Gastroesophageal sphincter (tissue), 3 donors: ENCODE data around the gene MYOM1.

Source experiments
- POLR2AphosphoS5 ChIP-seq: sonication (generic); formaldehyde crosslinking; IDR thresholded peaks from one replicate; pipeline ENCODE4 v1.6.1; 2017; ENCODE audit warnings: antibody characterized with exemption
- TF ChIP-seq, protein P1 (sequence below), 4 experiments: fragments of 200-600 bp in 2 of 4; fragments of 450-650 bp in 2 of 4; sonication (generic) in 1 of 4; IDR thresholded peaks; one replicate each; pipeline ENCODE4 v1.5.1; 2017 to 2019; ENCODE audit warnings: antibody characterized with exemption in 4 of 4, mild to moderate bottlenecking in 2 of 4, moderate library complexity in 2 of 4

- TF ChIP-seq POLR2AphosphoS5: no peak
- TF ChIP-seq, protein P1, sequence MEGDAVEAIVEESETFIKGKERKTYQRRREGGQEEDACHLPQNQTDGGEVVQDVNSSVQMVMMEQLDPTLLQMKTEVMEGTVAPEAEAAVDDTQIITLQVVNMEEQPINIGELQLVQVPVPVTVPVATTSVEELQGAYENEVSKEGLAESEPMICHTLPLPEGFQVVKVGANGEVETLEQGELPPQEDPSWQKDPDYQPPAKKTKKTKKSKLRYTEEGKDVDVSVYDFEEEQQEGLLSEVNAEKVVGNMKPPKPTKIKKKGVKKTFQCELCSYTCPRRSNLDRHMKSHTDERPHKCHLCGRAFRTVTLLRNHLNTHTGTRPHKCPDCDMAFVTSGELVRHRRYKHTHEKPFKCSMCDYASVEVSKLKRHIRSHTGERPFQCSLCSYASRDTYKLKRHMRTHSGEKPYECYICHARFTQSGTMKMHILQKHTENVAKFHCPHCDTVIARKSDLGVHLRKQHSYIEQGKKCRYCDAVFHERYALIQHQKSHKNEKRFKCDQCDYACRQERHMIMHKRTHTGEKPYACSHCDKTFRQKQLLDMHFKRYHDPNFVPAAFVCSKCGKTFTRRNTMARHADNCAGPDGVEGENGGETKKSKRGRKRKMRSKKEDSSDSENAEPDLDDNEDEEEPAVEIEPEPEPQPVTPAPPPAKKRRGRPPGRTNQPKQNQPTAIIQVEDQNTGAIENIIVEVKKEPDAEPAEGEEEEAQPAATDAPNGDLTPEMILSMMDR (IDR thresholded peaks at IDR 0.05): no peak
Measured at GRCh38 chr18:3264362-3264761, 44.6 kb upstream of the MYOM1 start.
